HepG2 (cell line): Measurements from ENCODE around the gene RAB6C. TPM values are rescaled to one million over a fixed set of nuclear protein-coding genes. Genes with fewer than 3 reads are reported as not detected.
"Not testable (repeated sequence)": the region's sequence is repeated elsewhere in the genome, so short reads cannot be mapped to it uniquely, and the experiment has no call there.

Source experiments
- ATAC-seq: fragments of 200-7000 bp; cut with Tn5 transposase; 3 replicates; pipeline ENCODE4 v1.9.1; 2020; ENCODE audit warnings: mild to moderate bottlenecking, moderate library complexity
- BruUV-seq: library from RNA; stranded (reverse); fragments of 400-500 nt; replicated peaks from 2 replicates; lab custom pipeline; 2021; lab: Mats Ljungman, UMichigan
- CTCF ChIA-PET: fragments of 300-600 bp; formaldehyde crosslinking; extraction: SDS; loops from one replicate; lab custom pipeline; 2021; ENCODE audit warnings: low total read pairs, inconsistent platforms, low intra/inter-chr PET ratio; lab: Yijun Ruan, JAX
- POLR2A ChIA-PET: fragments of 350-600 bp; sonication (Branson Sonifier 250); formaldehyde crosslinking; loops from one replicate; lab custom pipeline; 2020; ENCODE audit warnings: antibody characterized with exemption, inconsistent platforms; lab: Yijun Ruan, JAX
- DNase-seq: peaks from one replicate; pipeline ENCODE4 v3.0.0-alpha.2; 2015; ENCODE audit warnings: low spot score
- FAIRE-seq: peaks from 3 replicates; lab custom pipeline; 2011; peaks lifted over from hg19 to GRCh38; lab: Jason Lieb, UNC
- H2AFZ ChIP-seq: one replicate; pipeline ENCODE4 v1.6.1; 2011; ENCODE audit warnings: low read length, inconsistent platforms
- H3K27ac ChIP-seq: fragments of 300-600 bp; 3 replicates; pipeline ENCODE4 v1.8.0; 2011; ENCODE audit warnings: mixed run types, mild to moderate bottlenecking, mixed read lengths, low read length, inconsistent platforms; ENCODE audit not compliant: insufficient read depth; ENCODE audit errors: extremely low read length
- H3K27me3 ChIP-seq, 2 experiments: fragments of 200-600 bp in 1 of 2; 2 replicates in 1 of 2; 3 replicates in 1 of 2; pipeline versions ENCODE4 v1.6.0 to v1.8.0; 2011; ENCODE audit warnings: low read length in 2 of 2, mild to moderate bottlenecking in 2 of 2, moderate library complexity in 2 of 2, inconsistent platforms in 1 of 2; ENCODE audit not compliant: insufficient read depth in 2 of 2, control insufficient read depth in 1 of 2
- H3K36me3 ChIP-seq, 2 experiments: fragments of 200-600 bp in 1 of 2; replicated peaks in 1 of 2; 2 replicates in 1 of 2; 3 replicates in 1 of 2; pipeline versions ENCODE4 v1.5.1 to v1.8.0; 2011; ENCODE audit warnings: low read length in 2 of 2, inconsistent platforms in 1 of 2; ENCODE audit not compliant: insufficient read depth in 2 of 2, control insufficient read depth in 1 of 2
- H3K4me1 ChIP-seq: 2 replicates; pipeline ENCODE4 v1.5.1; 2012; ENCODE audit warnings: low read length, inconsistent platforms; ENCODE audit not compliant: insufficient read depth
- H3K4me2 ChIP-seq: 2 replicates; pipeline ENCODE4 v1.6.0; 2011; ENCODE audit warnings: low read depth, low read length, inconsistent platforms
- H3K4me3 ChIP-seq, 3 experiments: fragments of 200-600 bp in 1 of 3; sonication (generic), shearing (Covaris generic) in 1 of 3; replicated peaks in 1 of 3; 2 replicates each; pipeline ENCODE4 v1.5.1; 2011 to 2016; ENCODE audit warnings: low read length in 3 of 3, inconsistent platforms in 2 of 3, low read depth in 2 of 3, mild to moderate bottlenecking in 2 of 3, control low read depth in 1 of 3, mixed read lengths in 1 of 3; ENCODE audit not compliant: insufficient read depth in 1 of 3
- H3K79me2 ChIP-seq: one replicate; pipeline ENCODE4 v1.6.1; 2011; ENCODE audit warnings: low read length, inconsistent platforms; ENCODE audit not compliant: insufficient read depth
- H3K9ac ChIP-seq: 2 replicates; pipeline ENCODE4 v1.6.0; 2011; ENCODE audit warnings: mild to moderate bottlenecking, low read depth, low read length, inconsistent platforms; ENCODE audit not compliant: insufficient read depth
- H3K9me3 ChIP-seq: 2 replicates; pipeline ENCODE4 v1.5.1; 2012; ENCODE audit warnings: mild to moderate bottlenecking, low read length
- H4K20me1 ChIP-seq: 2 replicates; pipeline ENCODE4 v1.6.0; 2011; ENCODE audit warnings: inconsistent platforms, mild to moderate bottlenecking, low read length, moderate library complexity; ENCODE audit not compliant: insufficient read depth
- DNMT1 ChIP-seq: sonication (generic); formaldehyde crosslinking; IDR thresholded peaks from 2 replicates; pipeline ENCODE4 v1.5.1; 2020; ENCODE audit warnings: mild to moderate bottlenecking, missing genetic modification reagents
- RXRB ChIP-seq: IDR thresholded peaks from 2 replicates; pipeline ENCODE4 v1.6.1; 2016; ENCODE audit warnings: borderline replicate concordance, missing genetic modification reagents, missing compliant biosample characterization
- SMARCE1 ChIP-seq: fragments of 450-650 bp; IDR thresholded peaks from 2 replicates; pipeline ENCODE4 v1.6.1; 2017; ENCODE audit warnings: borderline replicate concordance
- ZNF24 ChIP-seq: fragments of 450-650 bp; IDR thresholded peaks from 2 replicates; pipeline ENCODE4 v1.6.1; 2017; ENCODE audit warnings: antibody characterized with exemption, mild to moderate bottlenecking
- ZNF83 ChIP-seq: sonication (generic); formaldehyde crosslinking; IDR thresholded peaks from 2 replicates; pipeline ENCODE4 v1.4.0; 2020; ENCODE audit warnings: missing genetic modification reagents, mild to moderate bottlenecking, borderline replicate concordance
- WGBS: methylation state at CpG from one replicate; pipeline ENCODE4 v1.1.6; 2017; ENCODE audit warnings: low lambda C conversion rate; 5-methylcytosine and 5-hydroxymethylcytosine counted together
- in situ Hi-C: cut with HindIII; loops from 2 replicates; pipeline ENCODE4 v1.10.0; 2017; ENCODE audit warnings: low pct_unique_long_range_greater_than_20kb; ENCODE audit not compliant: extremely low pct_ligation_motif_present
- intact Hi-C: fragments of 100-400 bp; cut with micrococcal nuclease; formaldehyde crosslinking; loops from one replicate; pipeline ENCODE4 v1.10.0; 2022; ENCODE audit not compliant: unreplicated experiment
- polyA plus RNA-seq, 8 experiments: library from polyadenylated mRNA; depleted of rRNA in 3 of 8; stranded (reverse) in 7 of 8; unstranded in 1 of 8; fragments of >200 nt; fragmentation: Illumina TruSeq in 4 of 8; extraction: Trizol in 4 of 8; gene quantifications; 2 replicates each; pipeline versions ENCODE4 v1.2.1 to v1.2.3, GENCODE V29; 2011 to 2016; ENCODE audit warnings: low read depth in 4 of 8, missing spikeins in 1 of 8, mixed read lengths in 1 of 8; ENCODE audit not compliant: insufficient read depth in 1 of 8
- total RNA-seq, 5 experiments: library from RNA; depleted of rRNA; stranded (reverse); fragments of >200 nt; fragmentation: Illumina TruSeq; extraction: Trizol; gene quantifications; 2 replicates each; pipeline ENCODE4 v1.2.3, GENCODE V29; 2016; ENCODE audit warnings: low read depth in 1 of 5
- TF ChIP-seq, protein P1 (sequence below): sonication (generic); formaldehyde crosslinking; IDR thresholded peaks from 2 replicates; pipeline ENCODE4 v1.5.0; 2020; ENCODE audit warnings: mild to moderate bottlenecking, missing genetic modification reagents

Gene RAB6C
- total and polyA plus RNA-seq, 2 of the 13 experiments (the other 11 are each of a cell fraction or from before 2014, with no cell fraction given): not detected

DNA sequence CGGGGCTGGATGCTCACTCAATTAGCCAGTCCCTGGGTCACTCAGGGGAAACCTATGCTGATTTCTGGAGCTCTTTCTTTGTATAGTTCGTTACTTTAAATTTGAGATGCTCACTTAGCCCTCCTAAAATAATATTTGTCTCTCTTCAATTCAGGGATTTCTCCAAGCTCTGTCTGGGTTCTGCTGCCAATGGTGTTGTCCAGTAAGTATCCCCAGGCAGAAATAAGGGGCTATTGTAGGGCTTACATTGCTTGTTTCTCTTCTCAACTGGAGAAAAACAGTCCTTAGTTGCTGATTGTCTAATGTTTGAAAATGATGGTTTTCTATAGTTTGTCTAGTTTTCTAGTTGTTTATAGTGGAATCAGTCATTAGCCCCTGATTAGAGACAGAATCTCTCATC lies 5.0 kb downstream of the RAB6C start:
- no peak overlapping the region for H3K4me3 ChIP-seq
- TF ChIP-seq DNMT1 (no peak), SMARCE1 (no peak), ZNF24 (no peak), RXRB (CRISPR knock-in tag) (no peak), ZNF83 (CRISPR knock-in tag) (no peak)
- TF ChIP-seq, protein P1, sequence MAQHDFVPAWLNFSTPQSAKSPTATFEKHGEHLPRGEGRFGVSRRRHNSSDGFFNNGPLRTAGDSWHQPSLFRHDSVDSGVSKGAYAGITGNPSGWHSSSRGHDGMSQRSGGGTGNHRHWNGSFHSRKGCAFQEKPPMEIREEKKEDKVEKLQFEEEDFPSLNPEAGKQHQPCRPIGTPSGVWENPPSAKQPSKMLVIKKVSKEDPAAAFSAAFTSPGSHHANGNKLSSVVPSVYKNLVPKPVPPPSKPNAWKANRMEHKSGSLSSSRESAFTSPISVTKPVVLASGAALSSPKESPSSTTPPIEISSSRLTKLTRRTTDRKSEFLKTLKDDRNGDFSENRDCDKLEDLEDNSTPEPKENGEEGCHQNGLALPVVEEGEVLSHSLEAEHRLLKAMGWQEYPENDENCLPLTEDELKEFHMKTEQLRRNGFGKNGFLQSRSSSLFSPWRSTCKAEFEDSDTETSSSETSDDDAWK (CRISPR knock-in tag): no peak
- TF ChIP-seq, all 625 proteins: peak for 0
- Histone ChIP-seq H3K27me3 (peaks cover 0 to 6% of the 10 kb centered on the region in 2 experiments; a peak in 2 of 5 replicates), H3K27ac (no peak overlapping the region), H3K9me3 (no peaks in the 10 kb centered on the region), H3K79me2 (no peaks in the 10 kb centered on the region), H3K4me1 (no peaks in the 10 kb centered on the region), H3K9ac (no peak overlapping the region), H4K20me1 (no peaks in the 10 kb centered on the region), H3K4me2 (no peak overlapping the region), H2AFZ (no peak overlapping the region), H3K36me3 (no peaks in the 10 kb centered on the region)
- ATAC-seq (no peak), FAIRE-seq (no peak), DNase-seq (no peak)
- no TSS peak for BruUV-seq
- in situ Hi-C loops (no loop called here), intact Hi-C loops (no loop called here)
- CTCF ChIA-PET: no interaction called here
- 0% methylated on average over 2 of the region's 2 CpGs for WGBS
- POLR2A ChIA-PET: no interaction called here

DNA sequence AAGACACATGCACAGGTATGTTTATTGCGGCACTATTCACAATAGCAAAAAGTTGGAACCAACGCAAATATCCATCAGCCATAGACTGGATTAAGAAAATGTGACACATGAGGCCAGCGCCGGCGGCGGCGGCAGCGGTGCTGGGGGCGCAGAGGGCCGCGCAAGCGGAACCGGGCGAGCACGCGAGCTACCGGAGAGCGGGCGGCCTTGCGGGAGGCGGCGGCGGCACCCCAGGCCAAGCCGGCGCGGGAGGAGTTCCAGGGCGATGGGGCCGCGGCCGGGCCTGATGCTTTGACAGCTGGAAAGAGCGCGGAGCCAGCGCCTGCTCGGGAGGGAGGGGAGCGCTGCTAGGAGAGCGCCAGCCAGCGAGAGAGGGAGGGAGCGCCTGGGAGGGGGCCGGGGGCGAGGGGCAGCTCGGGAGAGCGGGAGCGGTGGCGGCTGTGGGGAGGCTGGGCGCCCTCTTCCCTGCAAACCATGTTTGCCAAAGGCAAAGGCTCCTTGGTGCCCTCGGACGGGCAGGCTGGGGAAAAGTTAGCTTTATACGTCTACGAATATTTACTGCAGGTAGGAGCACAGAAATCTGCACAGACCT lies 13.0 kb downstream of the RAB6C start:
- H3K4me1 ChIP-seq, H4K20me1 ChIP-seq, H3K27me3 ChIP-seq, intact Hi-C loops, BruUV-seq, H3K27ac ChIP-seq, DNase-seq, H3K4me3 ChIP-seq, H3K9me3 ChIP-seq, FAIRE-seq, H3K9ac ChIP-seq, POLR2A ChIA-PET, H3K36me3 ChIP-seq, in situ Hi-C loops, CTCF ChIA-PET, H3K79me2 ChIP-seq, H2AFZ ChIP-seq, H3K4me2 ChIP-seq: not testable (repeated sequence)
- WGBS: 15% methylated on average over 29 of the region's 49 CpGs
- ATAC-seq: peak; percentile 52

DNA sequence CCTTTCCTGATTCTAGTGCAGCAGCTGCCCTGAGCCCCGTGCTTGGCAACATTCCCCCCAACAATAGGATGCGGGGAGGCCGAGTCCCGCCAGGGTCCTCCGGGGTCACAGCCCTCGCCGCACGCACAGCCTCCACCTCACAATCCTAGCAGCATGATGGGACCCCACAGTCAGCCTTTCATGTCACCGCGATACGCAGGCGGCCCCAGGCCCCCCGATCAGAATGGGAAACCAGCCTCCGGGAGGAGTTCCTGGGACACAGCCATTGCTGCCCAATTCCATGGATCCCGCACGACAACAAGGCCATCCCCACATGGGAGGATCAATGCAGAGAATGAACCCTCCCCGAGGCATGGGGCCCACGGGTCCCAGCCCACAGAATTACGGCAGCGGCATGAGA lies 13.7 kb downstream of the RAB6C start:
- BruUV-seq, H3K27me3 ChIP-seq, H3K36me3 ChIP-seq, H3K4me2 ChIP-seq, CTCF ChIA-PET, POLR2A ChIA-PET, H4K20me1 ChIP-seq, H3K27ac ChIP-seq, DNase-seq, H3K4me3 ChIP-seq, H3K9ac ChIP-seq, H2AFZ ChIP-seq, H3K4me1 ChIP-seq, H3K9me3 ChIP-seq, H3K79me2 ChIP-seq, intact Hi-C loops, in situ Hi-C loops, FAIRE-seq, ATAC-seq: not testable (repeated sequence)
- 59% methylated on average over 19 of the region's 20 CpGs for WGBS
